Psoas muscle (tissue), 8 donors: Measurements from ENCODE around the gene LCT. TPM values are rescaled to one million over a fixed set of nuclear protein-coding genes. Genes with fewer than 3 reads are reported as not detected.

Experiments used
- ATAC-seq, 4 donors: fragments of 200-7000 bp; cut with Tn5 transposase; one replicate each; pipeline ENCODE4 v1.9.1; 2020; ENCODE audit warnings: moderate library complexity in 3 of 4, mild to moderate bottlenecking in 2 of 4
- DNase-seq, 2 donors: peaks; one replicate each; pipeline ENCODE4 v3.0.0-alpha.2; 2020
- H3K27ac ChIP-seq: fragments of 200-600 bp; one replicate; pipeline ENCODE4 v1.8.0; 2022
- H3K27me3 ChIP-seq, 3 donors: fragments of 200-600 bp in 1 of 3; one replicate each; pipeline versions ENCODE4 v1.6.1 to v1.8.0; 2013 to 2022; ENCODE audit warnings: low read length in 2 of 3, mild to moderate bottlenecking in 2 of 3, moderate library complexity in 1 of 3; ENCODE audit not compliant: insufficient read depth in 3 of 3
- H3K36me3 ChIP-seq, 2 donors: fragments of 200-600 bp in 1 of 2; one replicate each; pipeline versions ENCODE4 v1.6.1 to v1.8.0; 2013 to 2022; ENCODE audit warnings: low read depth in 1 of 2, mild to moderate bottlenecking in 1 of 2, moderate library complexity in 1 of 2; ENCODE audit not compliant: insufficient read depth in 1 of 2
- H3K4me1 ChIP-seq: fragments of 200-600 bp; one replicate; pipeline ENCODE4 v1.8.0; 2022
- H3K4me3 ChIP-seq: fragments of 200-600 bp; one replicate; pipeline ENCODE4 v1.8.0; 2022; ENCODE audit warnings: mild to moderate bottlenecking
- H3K9me3 ChIP-seq: fragments of 200-600 bp; one replicate; pipeline ENCODE4 v1.8.0; 2022
- CTCF ChIP-seq: fragments of 200-600 bp; IDR thresholded peaks from one replicate; pipeline ENCODE4 v1.8.0; 2022; ENCODE audit warnings: antibody characterized with exemption
- WGBS, 3 donors: extraction: QIAGEN DNeasy Blood & Tissue Kit; methylation state at CpG; one replicate each; pipeline versions ENCODE4 v1.1.6 to v1.1.7; 2013; 5-methylcytosine and 5-hydroxymethylcytosine counted together
- intact Hi-C, 2 donors: fragments of 100-400 bp; cut with DNase I; formaldehyde crosslinking; loops; one replicate each; pipeline versions ENCODE4 v1.11.0 to v1.14.2; 2022
- polyA plus RNA-seq, 3 donors: library from polyadenylated mRNA; stranded (reverse); fragments of 200-250 nt; gene quantifications; one replicate each; pipeline ENCODE4 v1.2.3, GENCODE V29; 2013
- total RNA-seq, 4 donors: library from RNA; stranded (reverse); fragmentation: NEBNext Ultra II Directional in 2 of 4; extraction: Animal tissue kit (Norgen Biotek cat#: 25700) in 2 of 4; gene quantifications; one replicate each; pipeline versions ENCODE4 v1.2.1 to v1.2.4, GENCODE V29; 2021 to 2023
- donor health status: healthy with polysubstance abuse.
- donor health status: DM: no; HTN: no; CAD: no; lungs with moderate emphysema.
- donor health status: Bipolar disorder and iron deficiency.
- donor health status: healthy.
- donor health status: DM: yes; HTN: yes; CAD: no.
- donor health status: DM: no; HTN: no; CAD: no.
- donor health status: DM: no; HTN: no; CAD: no.
- donor health status: DM: yes; HTN: yes; CAD: no.

LCT gene
- total and polyA plus RNA-seq, 7 donors: 0.01 to 0.61 (median 0.03) TPM; not detected in 3

DNA sequence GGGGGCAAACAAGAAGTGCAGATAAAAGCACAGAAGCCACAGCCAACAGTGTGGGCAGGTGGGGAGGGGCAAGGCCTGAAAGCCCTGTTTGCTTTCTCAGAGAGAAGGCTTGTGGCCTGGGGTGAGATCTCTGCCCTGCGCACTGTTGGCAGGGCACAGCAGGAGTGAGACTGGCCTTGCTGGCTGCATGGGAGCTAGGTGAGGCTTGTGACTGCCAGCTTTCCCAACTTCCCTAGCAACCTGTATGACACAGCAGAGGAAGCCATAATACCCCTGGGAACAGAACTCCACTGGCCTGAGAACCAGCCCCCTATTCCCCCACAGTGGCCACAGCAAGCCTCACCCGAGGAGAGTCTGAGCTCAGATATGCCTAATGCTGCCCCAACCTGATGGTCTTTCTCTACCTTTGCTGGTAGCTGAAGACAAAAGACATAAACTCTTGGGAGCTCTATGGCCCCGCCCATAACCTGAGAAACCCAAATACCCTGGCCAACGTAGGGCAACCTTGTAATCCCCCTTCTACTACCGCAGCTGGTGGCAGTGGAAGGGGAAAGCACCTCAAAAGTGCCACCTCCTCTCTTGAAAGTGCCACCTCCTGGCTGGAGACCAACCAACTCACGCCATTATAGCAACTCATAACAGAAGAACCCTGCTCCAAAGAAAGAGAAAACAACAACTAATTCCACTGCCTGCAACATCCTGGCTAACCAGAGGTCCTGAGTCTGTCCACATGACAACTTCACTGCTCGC, 44.4 kb downstream of the LCT start:
- intact Hi-C loops: loop anchor here in 1 of 2 donors (5.0 kb wide), 1 partner anchor 805 kb away; no protein-coding TSS in a partner anchor
- no peak for DNase-seq
- H3K4me3 ChIP-seq: no peak overlapping the region
- H3K36me3 ChIP-seq: peaks cover 0 to 15% of the 10 kb centered on the region in 2 donors
- TF ChIP-seq CTCF: no peak
- H3K9me3 ChIP-seq: no peaks in the 10 kb centered on the region
- WGBS, 3 donors: 72 to 78% (median 73%) methylated on average over 7 of the region's 7 CpGs
- no peak for ATAC-seq
- H3K4me1 ChIP-seq: no peaks in the 10 kb centered on the region
- H3K27me3 ChIP-seq: no peaks in the 10 kb centered on the region
- no peak overlapping the region for H3K27ac ChIP-seq

- DNase-seq (no peak), ATAC-seq (no peak)
- H3K4me3 ChIP-seq: no peak overlapping the region
- intact Hi-C loops: loop anchor here in 1 of 2 donors (5.0 kb wide), 1 partner anchor 804 kb away; no protein-coding TSS in a partner anchor
- peaks cover 0 to 20% of the 10 kb centered on the region in 2 donors for H3K36me3 ChIP-seq
- H3K27me3 ChIP-seq: no peaks in the 10 kb centered on the region
- no peaks in the 10 kb centered on the region for H3K4me1 ChIP-seq
- H3K27ac ChIP-seq: no peak overlapping the region
- WGBS, 3 donors: 94 to 97% (median 96%) methylated on average over 2 of the region's 2 CpGs
- no peak for TF ChIP-seq CTCF
- H3K9me3 ChIP-seq: no peaks in the 10 kb centered on the region
Observed at GRCh38 chr2:135791418-135792190, 45.4 kb downstream of the LCT start.

GRCh38 chr2:135790423-135790822, 46.6 kb downstream of the LCT start:
- Histone ChIP-seq H3K27ac (no peak overlapping the region), H3K4me3 (no peak overlapping the region), H3K27me3 (no peaks in the 10 kb centered on the region), H3K9me3 (no peaks in the 10 kb centered on the region), H3K4me1 (no peaks in the 10 kb centered on the region), H3K36me3 (peaks cover 0 to 29% of the 10 kb centered on the region in 2 donors)
- 92 to 94% (median 94%) methylated on average over 10 of the region's 10 CpGs for WGBS, 3 donors
- no peak for TF ChIP-seq CTCF
- no peak for ATAC-seq
- no peak for DNase-seq
- intact Hi-C loops: loop anchor here in 1 of 2 donors (5.0 kb wide), 1 partner anchor 803 kb away; no protein-coding TSS in a partner anchor

DNA sequence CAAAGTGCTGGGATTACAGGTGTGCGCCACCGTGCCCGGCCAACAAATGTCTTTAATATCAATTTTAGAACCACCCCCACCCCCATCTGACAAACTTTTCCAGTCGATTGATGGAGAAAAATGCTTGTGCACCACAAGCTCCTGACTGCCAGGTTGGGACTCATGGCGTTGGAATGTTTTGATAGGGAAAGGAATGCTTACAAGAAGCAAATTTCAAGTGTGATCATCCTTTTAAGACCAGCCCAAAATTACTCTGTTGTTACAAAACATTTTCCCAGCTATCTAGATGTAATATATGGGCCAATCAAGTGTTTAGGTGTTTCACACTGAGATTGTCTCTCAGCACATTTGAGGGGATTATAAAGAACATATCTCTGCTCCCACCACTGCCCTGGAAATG, 50.2 kb downstream of the LCT start:
- Histone ChIP-seq H3K36me3 (peaks cover 0 to 65% of the 10 kb centered on the region in 2 donors), H3K4me3 (no peak overlapping the region), H3K27me3 (no peaks in the 10 kb centered on the region), H3K9me3 (no peaks in the 10 kb centered on the region), H3K27ac (no peak overlapping the region), H3K4me1 (no peaks in the 10 kb centered on the region)
- intact Hi-C loops: no loop called here
- DNase-seq (no peak), ATAC-seq (no peak)
- 84 to 99% (median 96%) methylated on average over 5 of the region's 5 CpGs for WGBS, 3 donors
- no peak for TF ChIP-seq CTCF
